Epithelial cell of proximal tubule (primary cell): ENCODE data around the gene IRF8. TPM values are rescaled to one million over a fixed set of nuclear protein-coding genes. Genes with fewer than 3 reads are reported as not detected.
"Not testable (repeated sequence)": the region's sequence is repeated elsewhere in the genome, so short reads cannot be mapped to it uniquely, and the experiment has no call there.

ENCODE experiments used
- DNase-seq: peaks from one replicate; pipeline ENCODE4 v3.0.0-alpha.2; 2011; ENCODE audit warnings: low read depth
- H3K4me3 ChIP-seq: 2 replicates; pipeline ENCODE4 v1.5.1; 2011; ENCODE audit warnings: low read depth, mild to moderate bottlenecking, low read length
- CTCF ChIP-seq: conservative IDR thresholded peaks from 2 replicates; pipeline ENCODE4 v1.5.1; 2012; ENCODE audit warnings: low read depth, mild to moderate bottlenecking, low read length
- total RNA-seq: library from RNA; depleted of rRNA; stranded (reverse); fragments of >200 nt; gene quantifications from 2 replicates; pipeline ENCODE4 v1.2.3, GENCODE V29; 2015

Gene IRF8
- total RNA-seq, 1 donor from 2014 or later = 0.17 TPM

- DNase-seq = no peak
- H3K4me3 ChIP-seq = no peak overlapping the region
- TF ChIP-seq CTCF = no peak
Measured at GRCh38 chr16:85868495-85868894, 30.5 kb upstream of the IRF8 start.

GRCh38 chr16:85869206-85869605, 29.8 kb upstream of the IRF8 start:
- TF ChIP-seq CTCF = no peak
- H3K4me3 ChIP-seq = no peak overlapping the region
- DNase-seq = no peak

GRCh38 chr16:85869785-85870558, 29.0 kb upstream of the IRF8 start:
- DNase-seq = no peak
- TF ChIP-seq CTCF = no peak
- no peak overlapping the region for H3K4me3 ChIP-seq

- no peak overlapping the region for H3K4me3 ChIP-seq
- no peak for TF ChIP-seq CTCF
- DNase-seq = no peak
Measured at GRCh38 chr16:85871756-85872155, 27.2 kb upstream of the IRF8 start.

GRCh38 chr16:85872734-85873133, 26.2 kb upstream of the IRF8 start:
- TF ChIP-seq CTCF = no peak
- no peak for DNase-seq
- H3K4me3 ChIP-seq = no peak overlapping the region

- H3K4me3 ChIP-seq = no peak overlapping the region
- DNase-seq = no peak
- no peak for TF ChIP-seq CTCF
Measured at GRCh38 chr16:85873153-85873552, 25.8 kb upstream of the IRF8 start.

- DNase-seq, H3K4me3 ChIP-seq: not testable (repeated sequence)
Measured at GRCh38 chr16:85874031-85874430, 24.9 kb upstream of the IRF8 start.

- no peak for DNase-seq
- no peak for TF ChIP-seq CTCF
- H3K4me3 ChIP-seq = no peak overlapping the region
Measured at GRCh38 chr16:85878407-85878806, 20.6 kb upstream of the IRF8 start.
